T47D (cell line): ENCODE data around the gene ZNF552.

Source experiments
- DNase-seq, 2 experiments: peaks; one replicate each; pipeline versions ENCODE4 v3.0.0 to v3.0.0-alpha.2; 2011 to 2012; ENCODE audit warnings: low read depth in 1 of 2, low spot score in 1 of 2
- JUND ChIP-seq: IDR thresholded peaks from 2 replicates; pipeline ENCODE4 v1.6.1; 2012; ENCODE audit warnings: low read depth
- in situ Hi-C: cut with HindIII; loops from 2 replicates; pipeline ENCODE4 v1.10.0; 2016; ENCODE audit warnings: low sequenced_read_pairs, low pct_unique_long_range_greater_than_20kb

Gene ZNF552

GRCh38 chr19:57786906-57787305, 27.8 kb downstream of the ZNF552 start:
- in situ Hi-C loops = no loop called here
- no peak for TF ChIP-seq JUND
- DNase-seq = no peak

- no peak for TF ChIP-seq JUND
- no peak for DNase-seq
- in situ Hi-C loops = no loop called here
Measured at GRCh38 chr19:57786286-57786685, 28.4 kb downstream of the ZNF552 start.

DNA sequence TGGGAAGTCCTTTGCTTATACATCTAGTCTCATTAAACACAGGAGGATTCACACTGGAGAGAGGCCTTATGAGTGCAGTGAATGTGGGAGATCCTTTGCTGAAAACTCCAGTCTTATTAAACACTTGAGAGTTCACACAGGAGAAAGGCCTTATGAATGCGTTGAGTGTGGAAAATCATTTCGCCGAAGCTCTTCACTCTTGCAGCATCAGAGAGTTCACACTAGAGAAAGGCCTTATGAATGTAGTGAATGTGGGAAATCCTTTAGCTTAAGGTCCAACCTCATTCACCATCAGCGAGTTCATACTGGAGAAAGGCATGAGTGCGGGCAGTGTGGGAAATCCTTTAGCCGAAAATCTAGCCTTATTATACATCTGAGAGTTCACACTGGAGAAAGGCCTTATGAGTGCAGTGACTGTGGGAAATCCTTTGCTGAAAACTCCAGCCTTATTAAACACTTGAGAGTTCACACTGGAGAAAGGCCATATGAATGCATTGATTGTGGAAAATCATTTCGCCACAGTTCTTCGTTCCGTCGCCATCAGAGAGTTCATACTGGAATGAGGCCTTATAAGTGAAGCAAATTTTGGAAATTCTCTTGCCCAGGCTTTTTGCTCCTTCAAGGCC, 35.4 kb downstream of the ZNF552 start:
- in situ Hi-C loops = no loop called here

GRCh38 chr19:57778336-57778735, 36.4 kb downstream of the ZNF552 start:
- in situ Hi-C loops = no loop called here
- no peak for DNase-seq
- no peak for TF ChIP-seq JUND

More for the DNA sequence above, 35.4 kb downstream of the ZNF552 start:
- TF ChIP-seq JUND = no peak
- DNase-seq = peak in 1 of 2 experiments; percentile 20

DNA sequence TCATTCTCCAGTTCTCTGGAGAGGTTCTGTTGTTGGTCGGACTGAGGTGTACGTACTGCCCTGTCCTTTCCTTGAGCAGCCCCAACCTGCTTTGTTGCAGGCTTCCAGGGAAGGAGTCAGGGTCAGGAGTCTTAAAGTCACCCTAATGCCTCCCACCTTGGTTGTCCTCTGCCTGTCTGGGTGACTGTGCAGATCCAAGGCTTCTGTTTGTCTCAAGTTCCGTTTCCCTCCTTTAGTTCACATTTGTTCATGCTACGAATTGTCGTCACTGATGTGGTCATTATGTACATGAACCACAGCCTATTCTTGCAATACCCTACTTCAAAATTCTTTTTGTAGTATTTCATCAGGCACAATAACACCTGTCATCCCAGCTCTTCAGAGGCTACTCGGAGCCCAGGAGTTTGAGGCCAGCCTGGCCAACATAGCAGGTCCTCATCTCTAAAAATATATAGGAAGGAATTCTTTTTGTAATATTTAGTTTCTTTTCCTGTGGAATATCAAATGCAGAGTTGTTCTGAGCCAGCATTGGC, 37.9 kb downstream of the ZNF552 start:
- no peak for DNase-seq
- in situ Hi-C loops = no loop called here
- TF ChIP-seq JUND = no peak

DNA sequence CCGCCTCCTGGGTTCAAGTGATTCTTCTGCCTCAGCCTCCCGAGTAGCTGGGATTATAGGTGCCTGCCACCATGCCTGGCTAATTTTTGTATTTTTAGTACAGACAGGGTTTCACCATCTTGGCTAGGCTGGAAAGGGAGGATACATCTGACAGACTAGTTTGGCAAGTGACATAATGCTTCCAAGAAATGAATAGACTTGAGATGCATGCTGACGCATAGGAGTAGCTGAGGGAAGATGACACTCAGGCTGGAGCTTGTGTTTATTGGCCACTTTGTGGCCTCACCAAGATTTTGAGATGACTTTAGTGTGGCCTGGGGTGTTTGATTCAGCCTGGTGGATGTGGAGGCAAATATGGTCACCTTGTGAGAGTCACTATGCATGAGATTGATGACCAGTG, 41.2 kb downstream of the ZNF552 start:
- in situ Hi-C loops = no loop called here
- no peak for TF ChIP-seq JUND
- DNase-seq = no peak

GRCh38 chr19:57771417-57771816, 43.3 kb downstream of the ZNF552 start:
- in situ Hi-C loops = no loop called here
- TF ChIP-seq JUND = no peak
- no peak for DNase-seq

DNA sequence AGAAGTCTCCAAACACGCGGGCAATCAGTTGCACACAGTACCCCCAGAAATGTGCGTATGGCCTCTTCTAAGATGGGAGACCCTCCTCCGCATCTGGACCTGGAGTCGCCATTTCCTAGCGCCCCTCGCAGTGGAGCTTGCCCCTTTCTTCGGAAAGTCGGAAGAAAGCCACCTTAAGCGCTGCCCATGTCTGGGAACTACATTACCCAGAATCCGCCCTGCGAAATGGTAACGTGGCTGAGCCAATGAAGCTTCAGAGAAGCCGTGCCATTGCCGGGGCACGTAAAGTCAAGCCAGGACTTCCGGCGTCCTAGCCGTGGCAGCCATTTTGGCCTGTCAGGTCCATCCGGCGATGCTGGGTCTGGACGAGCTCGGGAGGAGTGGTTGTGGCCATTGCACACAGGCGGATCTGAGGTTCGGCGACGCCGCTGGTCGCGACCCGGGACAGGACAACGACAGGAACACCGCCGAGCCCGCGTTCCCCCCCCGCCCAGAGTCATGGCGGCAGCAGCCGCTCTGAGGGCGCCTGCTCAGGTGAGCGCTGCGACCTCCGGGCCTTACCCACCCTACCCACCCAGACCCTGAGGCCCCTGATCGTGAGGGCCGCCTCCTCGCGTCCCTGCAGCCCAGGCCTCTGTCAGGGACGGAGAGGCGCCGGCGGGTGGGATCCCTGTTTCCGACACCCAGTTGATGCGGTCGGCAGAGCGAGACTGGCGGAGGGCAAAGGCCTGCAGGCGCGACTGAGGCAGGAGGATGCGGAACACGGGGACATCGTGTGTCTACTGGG, 45.2 kb downstream of the ZNF552 start, which contains the start of gene ZNF586:
Gene ZNF586, plus strand, starts transcription at position 332 of the 787 bp plus-strand sequence. Its CDS starts 167 bp downstream, at position 499.
- no peak for TF ChIP-seq JUND
- DNase-seq = peak; percentile 89 to 93
- in situ Hi-C loops = no loop called here

DNA sequence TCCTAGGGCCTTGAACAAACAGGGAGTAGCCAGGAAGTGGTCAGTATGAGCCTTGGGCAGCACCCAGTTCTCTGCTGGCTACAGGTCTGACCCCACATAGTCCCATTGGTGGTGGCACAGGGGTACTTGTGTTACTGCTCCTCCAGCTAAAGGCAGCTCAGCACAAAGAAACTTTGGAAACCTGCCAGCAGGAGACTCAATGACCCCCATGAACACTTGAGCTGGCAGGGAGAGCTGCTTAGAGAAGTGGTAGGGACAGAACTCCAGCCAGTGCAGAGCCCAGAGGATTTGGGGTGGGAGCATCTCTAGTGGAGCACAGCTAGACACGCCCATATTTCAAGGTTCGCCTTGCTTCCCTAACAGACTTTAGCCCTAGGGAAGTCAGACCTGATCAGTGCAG, 55.6 kb downstream of the ZNF552 start:
- TF ChIP-seq JUND = no peak
- in situ Hi-C loops = no loop called here
- DNase-seq = no peak

DNA sequence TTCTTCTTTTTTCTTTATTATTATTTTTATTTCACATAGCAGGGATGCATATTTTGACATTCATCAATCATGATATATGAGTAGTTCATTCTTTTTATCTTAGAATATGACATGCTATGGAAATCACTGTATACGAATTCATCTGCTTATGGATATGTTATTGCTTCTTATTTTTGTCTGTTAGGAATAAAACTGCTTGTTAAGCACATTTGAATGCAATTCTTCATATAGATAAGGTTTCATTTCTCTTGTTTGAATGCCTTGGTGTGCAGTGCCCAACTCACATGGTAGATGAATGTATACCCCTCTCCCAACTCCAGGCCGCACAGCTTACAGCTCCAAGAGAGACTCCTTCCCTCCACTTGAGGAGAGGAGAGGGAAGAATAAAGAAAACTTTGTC, 56.8 kb downstream of the ZNF552 start:
- in situ Hi-C loops = no loop called here
- no peak for TF ChIP-seq JUND
- no peak for DNase-seq
